Measurements from ENCODE around the gene FYCO1. TPM values are rescaled to one million over a fixed set of nuclear protein-coding genes. Genes with fewer than 3 reads are reported as not detected.

FYCO1 gene
- total and polyA plus RNA-seq, 2 of the 8 experiments (the other 6 are each of a cell fraction or from before 2014, with no cell fraction given): 4.8 to 10.8 TPM

GRCh38 chr3:45952456-45952855, 43.2 kb downstream of the FYCO1 start (continued):
- no peak for TF ChIP-seq HDAC2 (IDR thresholded peaks at IDR 0.05; ENCODE audit: borderline replicate concordance in 1 of 2, low read depth in 2 of 2, low read length in 2 of 2)
- TF ChIP-seq SRF (IDR thresholded peaks at IDR 0.05; ENCODE audit: low read depth, low read length): no peak
- TF ChIP-seq EZH2 (IDR thresholded peaks at IDR 0.05; ENCODE audit: low read depth, low read length, severe bottlenecking): no peak
- TF ChIP-seq SIRT6 (IDR thresholded peaks at IDR 0.05; ENCODE audit: low read length): no peak
- TF ChIP-seq CEBPB (IDR thresholded peaks at IDR 0.05; ENCODE audit: low read depth, low read length): no peak
- no peak for TF ChIP-seq JUN (IDR thresholded peaks at IDR 0.05; ENCODE audit: low read depth, low read length)
